GM12878 (cell line): ENCODE data around the gene MKX. TPM values are rescaled to one million over a fixed set of nuclear protein-coding genes. Genes with fewer than 3 reads are reported as not detected.
A peak's percentile ranks its signal among the peaks of the same experiment; 100 is the strongest.

Source experiments
- ATAC-seq: fragments of 200-7000 bp; cut with Tn5 transposase; 3 replicates; pipeline ENCODE4 v1.9.1; 2020; ENCODE audit warnings: mild to moderate bottlenecking, moderate library complexity
- BruUV-seq: library from RNA; stranded (reverse); fragments of 400-500 nt; replicated peaks from 2 replicates; lab custom pipeline; 2021; lab: Mats Ljungman, UMichigan
- CTCF ChIA-PET: fragments of 300-600 bp; sonication (Branson Sonifier 250); formaldehyde crosslinking; extraction: SDS; loops from one replicate; lab custom pipeline; 2021; ENCODE audit warnings: inconsistent platforms; lab: Yijun Ruan, JAX
- POLR2A ChIA-PET: fragments of 350-600 bp; formaldehyde crosslinking; extraction: SDS; loops from one replicate; lab custom pipeline; 2021; ENCODE audit warnings: inconsistent platforms; lab: Charles Lee
- RAD21 ChIA-PET: fragments of 300-600 bp; sonication (Branson Sonifier 250); formaldehyde crosslinking; loops from one replicate; lab custom pipeline; 2023; ENCODE audit warnings: antibody characterized with exemption; ENCODE audit not compliant: unreplicated experiment; lab: Charles Lee
- SMC1A ChIA-PET: fragments of 300-600 bp; sonication (Branson Sonifier 250); formaldehyde crosslinking; loops from one replicate; lab custom pipeline; 2023; ENCODE audit not compliant: unreplicated experiment, uncharacterized antibody; lab: Charles Lee
- DNase-seq: peaks from one replicate; pipeline ENCODE4 v3.0.0-alpha.2; 2011; ENCODE audit warnings: low read depth, low spot score
- FAIRE-seq: peaks from 3 replicates; lab custom pipeline; 2011; peaks lifted over from hg19 to GRCh38; lab: Jason Lieb, UNC
- H2AFZ ChIP-seq: 2 replicates; pipeline ENCODE4 v1.6.0; 2011; ENCODE audit warnings: low read depth, low read length, control low read depth; ENCODE audit not compliant: control insufficient read depth
- H3K27ac ChIP-seq: 2 replicates; pipeline ENCODE4 v1.5.1; 2011; ENCODE audit warnings: control low read depth; ENCODE audit not compliant: control insufficient read depth, insufficient read depth
- H3K27me3 ChIP-seq, 2 experiments: replicated peaks in 1 of 2; 2 replicates each; pipeline versions ENCODE4 v1.6.0 to v1.6.1; 2011; ENCODE audit warnings: low read length in 1 of 2; ENCODE audit not compliant: control insufficient read depth in 2 of 2, insufficient read depth in 2 of 2
- H3K36me3 ChIP-seq, 2 experiments: 2 replicates each; pipeline ENCODE4 v1.5.1; 2011; ENCODE audit warnings: low read length in 1 of 2; ENCODE audit not compliant: control insufficient read depth in 2 of 2, insufficient read depth in 2 of 2
- H3K4me1 ChIP-seq: 2 replicates; pipeline ENCODE4 v1.6.1; 2011; ENCODE audit warnings: mild to moderate bottlenecking, low read length, moderate library complexity, mixed read lengths; ENCODE audit not compliant: control insufficient read depth, insufficient read depth
- H3K4me2 ChIP-seq: 2 replicates; pipeline ENCODE4 v1.6.0; 2011; ENCODE audit warnings: control low read depth; ENCODE audit not compliant: control insufficient read depth, insufficient read depth
- H3K4me3 ChIP-seq: fragments of 200-600 bp; sonication (generic); 2 replicates; pipeline ENCODE4 v1.5.1; 2016
- H3K79me2 ChIP-seq: 2 replicates; pipeline ENCODE4 v1.6.0; 2011; ENCODE audit warnings: low read length; ENCODE audit not compliant: control insufficient read depth, insufficient read depth
- H3K9ac ChIP-seq: 2 replicates; pipeline ENCODE4 v1.8.0; 2011; ENCODE audit warnings: low read length, control low read depth, mixed read lengths; ENCODE audit not compliant: control insufficient read depth, insufficient read depth
- H3K9me3 ChIP-seq: replicated peaks from 3 replicates; pipeline ENCODE4 v1.5.1; 2011; ENCODE audit warnings: mild to moderate bottlenecking, low read length; ENCODE audit not compliant: control insufficient read depth, insufficient read depth
- H4K20me1 ChIP-seq: 2 replicates; pipeline ENCODE4 v1.6.0; 2011; ENCODE audit not compliant: control insufficient read depth, insufficient read depth
- HDAC6 ChIP-seq: fragments of 200-600 bp; sonication (generic); IDR thresholded peaks from one replicate; pipeline ENCODE4 v1.8.0; 2017; ENCODE audit warnings: antibody characterized with exemption; ENCODE audit not compliant: unreplicated experiment
- NFIC ChIP-seq: IDR thresholded peaks from 2 replicates; pipeline ENCODE4 v1.6.1; 2012; ENCODE audit warnings: low read depth, mild to moderate bottlenecking, inconsistent platforms, low read length, moderate library complexity
- SMC3 ChIP-seq: IDR thresholded peaks from 2 replicates; pipeline ENCODE4 v1.6.1; 2011; ENCODE audit warnings: low read length, improper control_type of control experiment, borderline replicate concordance
- SUPT20H ChIP-seq: IDR thresholded peaks from 2 replicates; pipeline ENCODE4 v1.6.1; 2011; ENCODE audit warnings: low read depth, mild to moderate bottlenecking, low read length, moderate library complexity, borderline replicate concordance; ENCODE audit not compliant: control insufficient read depth
- WGBS: methylation state at CpG from one replicate; pipeline ENCODE4 v1.1.6; 2016; ENCODE audit warnings: low lambda C conversion rate; ENCODE audit not compliant: insufficient replicate concordance, insufficient coverage; ENCODE audit errors: missing lambda C conversion rate; 5-methylcytosine and 5-hydroxymethylcytosine counted together
- in situ Hi-C: fragments of 300-500 bp; cut with MboI; formaldehyde crosslinking; loops from 9 replicates; pipeline ENCODE4 v1.14.3; 2018; ENCODE audit warnings: mixed read lengths
- intact Hi-C: fragments of 100-400 bp; cut with micrococcal nuclease; formaldehyde crosslinking; loops from one replicate; pipeline ENCODE4 v1.14.2; 2022; ENCODE audit not compliant: unreplicated experiment
- polyA plus RNA-seq, 11 experiments: library from polyadenylated mRNA; depleted of rRNA in 4 of 11; unstranded in 6 of 11; stranded (reverse) in 5 of 11; fragments of >200 nt; fragmentation: Nextera tagmentation in 4 of 11; fragmentation: Illumina TruSeq in 1 of 11; extraction: Ambion mirVana in 4 of 11; extraction: Trizol in 1 of 11; gene quantifications; 1 replicate in 1 of 11; 2 replicates in 10 of 11; pipeline versions ENCODE4 v1.2.1 to v1.2.3, GENCODE V29; 2011 to 2016; ENCODE audit warnings: inconsistent platforms in 2 of 11, missing spikeins in 2 of 11, low read depth in 1 of 11
- total RNA-seq, 4 experiments: library from RNA; depleted of rRNA in 3 of 4; stranded (reverse); fragments of >200 nt in 3 of 4; fragmentation: Illumina TruSeq in 1 of 4; extraction: Trizol in 1 of 4; gene quantifications; 2 replicates each; pipeline versions ENCODE4 v1.2.1 to v1.2.3, GENCODE V29; 2013 to 2021

The MKX gene
- total and polyA plus RNA-seq, 10 of the 15 experiments (the other 5 are each of a cell fraction or from before 2014, with no cell fraction given): not detected

- no peak overlapping the region for H3K4me3 ChIP-seq
- no peak for FAIRE-seq
Measured at GRCh38 chr10:27783660-27784059, 38.0 kb upstream of the MKX start.

DNA sequence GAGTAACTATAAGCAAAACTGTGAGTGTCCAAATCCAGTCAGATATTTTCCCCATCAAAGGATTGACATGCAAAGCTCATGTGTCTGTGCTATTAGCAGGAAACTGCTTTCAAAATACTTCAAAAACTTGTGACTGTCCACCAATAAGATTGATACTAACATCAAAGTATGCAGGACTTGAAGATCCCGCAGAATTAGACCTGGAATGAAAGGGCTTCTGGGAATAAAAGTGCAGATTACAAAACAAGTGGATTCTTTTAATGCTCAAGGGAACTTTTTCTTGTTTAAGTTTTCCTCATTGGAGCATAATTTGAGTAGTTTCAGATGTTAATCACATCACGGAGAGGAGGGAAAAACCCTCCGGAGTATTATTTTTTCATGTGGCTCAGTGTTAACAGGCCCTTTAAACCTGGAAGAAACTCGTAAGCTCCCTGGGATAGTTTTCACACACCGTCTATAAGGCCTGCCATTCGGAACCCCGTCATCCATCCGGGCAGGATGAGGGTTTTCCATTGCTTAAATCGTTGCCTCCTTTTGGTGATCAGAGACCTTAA lies 33.9 kb upstream of the MKX start:
- Histone ChIP-seq H4K20me1 (no peaks in the 10 kb centered on the region), H3K4me1 (no peaks in the 10 kb centered on the region), H3K27me3 (no peaks in the 10 kb centered on the region), H3K79me2 (no peaks in the 10 kb centered on the region), H3K27ac (no peak overlapping the region), H3K4me3 (no peak overlapping the region), H3K9me3 (no peaks in the 10 kb centered on the region; the same call in 2 of the 3 replicates), H3K4me2 (no peak overlapping the region), H3K36me3 (no peaks in the 10 kb centered on the region), H2AFZ (no peak overlapping the region), H3K9ac (no peak overlapping the region)
- ChIA-PET RAD21 (no interaction called here), POLR2A (no interaction called here), SMC1A (no interaction called here), CTCF (no interaction called here)
- ATAC-seq (no peak), FAIRE-seq (no peak), DNase-seq (no peak)
- intact Hi-C loops: loop anchor here (5.0 kb wide), 1 partner anchor 603 kb away; no protein-coding TSS in a partner anchor
- no peak for TF ChIP-seq SUPT20H
- TF ChIP-seq NFIC: no peak
- in situ Hi-C loops: no loop called here
- BruUV-seq: no TSS peak
- 19% methylated on average over 9 of the region's 9 CpGs for WGBS

More at GRCh38 chr10:27783660-27784059, 38.0 kb upstream of the MKX start:
- BruUV-seq: no TSS peak
- ChIA-PET POLR2A (no interaction called here), CTCF (interaction anchor here (1.3 kb wide), 1 partner anchor 395 kb away, joined by 5 read pairs; no protein-coding TSS in a partner anchor), SMC1A (no interaction called here), RAD21 (no interaction called here)
- Histone ChIP-seq H3K79me2 (no peaks in the 10 kb centered on the region), H3K4me2 (no peak overlapping the region), H3K27me3 (no peaks in the 10 kb centered on the region; a peak in 1 of 4 replicates), H3K9me3 (no peaks in the 10 kb centered on the region; the same call in 2 of the 3 replicates), H3K36me3 (no peaks in the 10 kb centered on the region), H4K20me1 (no peaks in the 10 kb centered on the region), H3K27ac (no peak overlapping the region), H2AFZ (no peak overlapping the region), H3K4me1 (no peaks in the 10 kb centered on the region), H3K9ac (no peak overlapping the region)
- ATAC-seq: peak; percentile 41; the same call in 2 of the 3 replicates
- TF ChIP-seq HDAC6 (no peak), SMC3 (0 out of 2 replicates have a peak, but pooled peaks have one; percentile 10)
- 0% methylated on average over 1 of the region's 1 CpG for WGBS
- intact Hi-C loops: loop anchor here (5.0 kb wide), 1 partner anchor 599 kb away; no protein-coding TSS in a partner anchor
- no peak for DNase-seq
- in situ Hi-C loops: no loop called here
